Upper lobe of left lung (tissue), 4 donors: ENCODE results near the gene FRMD3.

ENCODE experiments used
- CTCF ChIP-seq, 6 experiments: fragments of 450-650 bp in 4 of 6; fragments of 200-600 bp in 2 of 6; sonication (generic) in 2 of 6; IDR thresholded peaks; one replicate each; pipeline ENCODE4 v1.5.1; 2016 to 2019; ENCODE audit warnings: antibody characterized with exemption in 6 of 6
- EP300 ChIP-seq, 4 donors: sonication (generic); formaldehyde crosslinking; IDR thresholded peaks; one replicate each; pipeline ENCODE4 v1.5.1; 2017; ENCODE audit warnings: antibody characterized with exemption in 4 of 4, control low read depth in 2 of 4
- POLR2A ChIP-seq, 4 donors: fragments of 450-650 bp; IDR thresholded peaks; one replicate each; pipeline ENCODE4 v1.5.1; 2016 to 2017; ENCODE audit warnings: antibody characterized with exemption in 4 of 4, mild to moderate bottlenecking in 2 of 4
- POLR2AphosphoS5 ChIP-seq, 2 donors: sonication (generic); formaldehyde crosslinking; IDR thresholded peaks; one replicate each; pipeline ENCODE4 v1.5.1; 2017; ENCODE audit warnings: antibody characterized with exemption in 2 of 2

- TF ChIP-seq CTCF (IDR thresholded peaks at IDR 0.05) (peak; percentile 77 to 89 (median 83)), POLR2AphosphoS5 (IDR thresholded peaks at IDR 0.05) (no peak), EP300 (IDR thresholded peaks at IDR 0.05) (no peak), POLR2A (IDR thresholded peaks at IDR 0.05) (no peak)
These were observed 203.9 kb downstream of the FRMD3 start for GRCh38 chr9:83334320-83334719.
